HUES64 (cell line): ENCODE data around the gene CRYGN.

ENCODE experiments used
- H3K27ac ChIP-seq: 2 replicates; pipeline ENCODE4 v1.7.0; 2013; ENCODE audit warnings: low read depth, low read length, inconsistent platforms
- H3K27me3 ChIP-seq: 2 replicates; pipeline ENCODE4 v1.6.1; 2013; ENCODE audit warnings: mild to moderate bottlenecking, low read length; ENCODE audit not compliant: insufficient read depth
- H3K36me3 ChIP-seq: 2 replicates; pipeline ENCODE4 v1.6.1; 2013; ENCODE audit warnings: mild to moderate bottlenecking, low read length; ENCODE audit not compliant: insufficient read depth
- H3K4me1 ChIP-seq: 2 replicates; pipeline ENCODE4 v1.6.1; 2013; ENCODE audit warnings: mild to moderate bottlenecking, low read length, moderate library complexity; ENCODE audit not compliant: insufficient read depth
- H3K4me3 ChIP-seq: 2 replicates; pipeline ENCODE4 v1.5.1; 2013; ENCODE audit warnings: mild to moderate bottlenecking, low read length, moderate library complexity
- H3K9ac ChIP-seq: 2 replicates; pipeline ENCODE4 v1.6.1; 2013; ENCODE audit warnings: mild to moderate bottlenecking, low read depth, low read length
- H3K9me3 ChIP-seq: 2 replicates; pipeline ENCODE4 v1.6.1; 2013; ENCODE audit warnings: low read depth, low read length; ENCODE audit not compliant: insufficient read depth
- WGBS: fragments of 150-250, 120-280 bp; methylation state at CpG from one replicate; pipeline ENCODE4 v1.1.7; 2013; ENCODE audit warnings: missing lambda C conversion rate; 5-methylcytosine and 5-hydroxymethylcytosine counted together

Gene CRYGN

DNA sequence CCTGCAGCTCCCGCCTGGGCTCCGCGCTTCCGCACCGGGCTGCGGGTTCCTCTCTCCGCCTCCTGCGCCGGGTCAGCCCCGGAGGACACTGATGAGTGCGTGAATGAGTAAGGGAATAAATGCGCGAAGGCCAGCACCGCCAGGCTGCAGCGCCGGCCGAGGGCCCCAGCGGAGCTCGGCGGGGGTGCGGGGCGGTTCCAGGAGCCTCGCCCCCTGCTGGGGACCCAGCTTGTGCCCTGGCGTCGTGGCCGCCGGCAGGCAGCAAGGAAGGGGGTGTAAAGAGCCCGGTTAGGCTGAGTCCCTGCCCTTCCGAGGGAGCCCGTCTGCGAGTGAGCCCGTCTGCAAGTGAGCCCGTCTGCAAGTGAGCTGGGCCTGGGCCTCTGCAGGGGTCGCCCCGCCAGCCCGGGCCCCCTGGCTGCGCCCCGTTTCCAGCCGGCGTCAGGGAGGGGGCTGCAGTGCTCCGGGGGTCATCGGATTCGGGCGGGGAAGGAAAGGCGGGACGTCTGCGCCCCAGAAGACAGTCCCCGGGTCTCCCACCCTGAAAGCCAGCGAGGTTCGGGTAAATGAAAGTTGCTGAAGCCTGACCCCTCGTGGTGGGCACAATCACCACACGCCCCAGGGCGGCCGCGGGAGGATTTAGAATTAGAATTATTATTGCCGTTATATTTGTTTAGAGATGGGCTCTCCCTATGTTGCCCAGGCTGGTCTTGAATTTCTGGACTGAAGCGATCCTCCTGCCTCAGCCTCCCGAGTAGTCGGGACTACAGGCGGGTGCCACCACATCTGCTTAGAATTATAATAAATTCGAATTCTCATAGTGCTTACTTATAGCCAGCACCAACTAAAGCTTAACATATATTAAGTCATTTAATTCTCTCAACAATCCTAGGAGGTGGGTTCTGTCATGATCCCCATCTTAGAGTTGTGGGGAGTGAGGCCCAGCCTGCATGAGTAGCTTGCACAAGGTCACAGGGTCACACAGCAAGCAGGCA, 8.6 kb upstream of the CRYGN start:
- H3K9ac ChIP-seq: peak overlapping the region; percentile 56
- WGBS: 7% methylated on average over 61 of the region's 61 CpGs

DNA sequence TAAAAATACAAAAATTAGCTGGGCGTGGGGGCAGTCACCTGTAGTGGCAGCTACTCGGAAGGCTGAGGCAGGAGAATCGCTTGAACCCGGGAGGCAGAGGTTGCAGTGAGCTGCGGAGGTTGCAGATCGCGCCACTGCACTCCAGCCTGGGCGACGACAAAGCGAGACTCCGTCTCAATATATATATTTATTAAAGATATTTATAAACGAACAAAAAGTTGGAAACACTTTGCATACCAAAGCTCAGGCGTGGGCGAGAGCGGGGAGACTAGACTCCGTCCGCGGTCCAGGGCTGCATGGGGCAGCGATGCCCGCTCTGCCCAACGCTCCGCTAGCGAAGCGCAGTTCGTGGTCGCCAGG, 7.9 kb upstream of the CRYGN start:
- peak overlapping the region; percentile 56 for H3K9ac ChIP-seq
- WGBS: 65% methylated on average over 20 of the region's 26 CpGs
- no peaks in the 10 kb centered on the region for H3K36me3 ChIP-seq
- H3K9me3 ChIP-seq: no peaks in the 10 kb centered on the region
- peaks cover 14% of the 10 kb centered on the region for H3K27me3 ChIP-seq
- peaks cover 2% of the 10 kb centered on the region for H3K4me1 ChIP-seq
- H3K27ac ChIP-seq: no peak overlapping the region
- H3K4me3 ChIP-seq: peak overlapping the region; percentile 55

More for the DNA sequence above, 8.6 kb upstream of the CRYGN start:
- Histone ChIP-seq H3K4me1 (peaks cover 4% of the 10 kb centered on the region), H3K9me3 (no peaks in the 10 kb centered on the region), H3K27ac (no peak overlapping the region), H3K36me3 (no peaks in the 10 kb centered on the region), H3K27me3 (peaks cover 14% of the 10 kb centered on the region), H3K4me3 (peak overlapping the region; percentile 55)

DNA sequence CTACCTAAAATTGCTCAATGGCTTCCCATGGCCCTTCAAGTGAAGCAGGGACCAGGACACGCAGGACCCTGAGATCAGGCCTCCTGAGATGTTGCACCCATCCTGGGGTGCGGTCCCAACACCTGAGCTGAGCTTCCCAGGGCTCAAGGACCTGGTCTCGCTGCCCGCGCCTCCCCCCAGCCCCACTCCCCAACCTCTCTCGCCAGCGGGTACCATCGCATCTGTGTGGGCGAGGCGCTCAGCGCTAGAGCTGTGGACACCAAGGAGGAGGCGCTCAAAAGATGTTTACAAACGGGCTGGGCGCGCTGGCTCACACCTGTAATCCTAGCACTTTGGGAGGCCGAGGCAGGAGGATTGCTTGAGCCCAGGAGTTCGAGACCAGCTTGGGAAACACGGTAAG, 7.4 kb upstream of the CRYGN start:
- Histone ChIP-seq H3K27ac (no peak overlapping the region), H3K9ac (no peak overlapping the region), H3K27me3 (peaks cover 14% of the 10 kb centered on the region), H3K4me1 (no peaks in the 10 kb centered on the region), H3K36me3 (no peaks in the 10 kb centered on the region), H3K9me3 (no peaks in the 10 kb centered on the region), H3K4me3 (no peak overlapping the region)
- 96% methylated on average over 17 of the region's 18 CpGs for WGBS

DNA sequence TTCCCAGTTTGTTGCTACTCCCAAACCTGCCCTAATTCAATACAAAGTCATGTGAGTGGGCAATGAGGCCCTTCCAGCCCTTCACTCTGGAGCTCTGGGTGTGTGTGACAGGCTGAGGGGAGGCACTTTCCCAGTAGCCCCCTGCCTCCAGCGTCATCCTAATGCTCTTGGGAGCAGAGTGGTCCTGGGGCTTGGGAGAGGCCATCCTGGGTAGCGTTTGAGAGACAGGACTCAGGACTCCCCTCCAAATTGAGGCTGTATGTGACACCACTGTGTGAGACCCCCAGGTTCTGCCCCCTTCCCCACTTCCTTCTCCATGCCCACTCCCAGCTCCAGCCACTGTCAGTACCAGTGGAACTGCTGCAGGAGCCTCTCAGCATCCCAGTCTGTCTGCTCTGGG, 6.5 kb upstream of the CRYGN start:
- no peaks in the 10 kb centered on the region for H3K9me3 ChIP-seq
- no peak overlapping the region for H3K4me3 ChIP-seq
- peaks cover 6% of the 10 kb centered on the region for H3K4me1 ChIP-seq
- H3K27me3 ChIP-seq: peaks cover 14% of the 10 kb centered on the region
- H3K9ac ChIP-seq: no peak overlapping the region
- WGBS: 88% methylated on average over 2 of the region's 2 CpGs
- H3K36me3 ChIP-seq: no peaks in the 10 kb centered on the region
- H3K27ac ChIP-seq: no peak overlapping the region

DNA sequence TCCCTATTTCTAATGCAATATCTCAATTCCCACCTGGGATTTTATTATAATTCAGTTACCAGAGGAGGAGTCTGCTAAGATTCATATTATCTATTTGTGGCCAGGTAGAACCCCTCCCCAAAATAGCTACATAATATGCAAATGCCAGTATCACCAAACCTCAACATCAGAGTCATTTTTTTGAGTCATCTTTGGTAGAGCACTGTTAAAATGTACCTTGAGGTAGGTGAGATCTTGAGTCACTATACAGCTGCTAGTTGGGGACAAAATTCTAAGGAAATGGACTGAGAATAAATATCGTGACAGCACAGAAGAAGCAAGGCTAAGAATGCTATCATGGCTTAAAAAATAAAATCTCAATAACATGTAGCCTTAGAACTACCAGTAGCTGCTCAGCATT, 4.7 kb upstream of the CRYGN start:
- H3K36me3 ChIP-seq: no peaks in the 10 kb centered on the region
- no peak overlapping the region for H3K9ac ChIP-seq
- no peak overlapping the region for H3K4me3 ChIP-seq
- H3K27ac ChIP-seq: no peak overlapping the region
- WGBS: 92% methylated on average over 1 of the region's 1 CpG
- H3K9me3 ChIP-seq: no peaks in the 10 kb centered on the region
- peaks cover 9% of the 10 kb centered on the region for H3K4me1 ChIP-seq
- H3K27me3 ChIP-seq: peaks cover 16% of the 10 kb centered on the region

DNA sequence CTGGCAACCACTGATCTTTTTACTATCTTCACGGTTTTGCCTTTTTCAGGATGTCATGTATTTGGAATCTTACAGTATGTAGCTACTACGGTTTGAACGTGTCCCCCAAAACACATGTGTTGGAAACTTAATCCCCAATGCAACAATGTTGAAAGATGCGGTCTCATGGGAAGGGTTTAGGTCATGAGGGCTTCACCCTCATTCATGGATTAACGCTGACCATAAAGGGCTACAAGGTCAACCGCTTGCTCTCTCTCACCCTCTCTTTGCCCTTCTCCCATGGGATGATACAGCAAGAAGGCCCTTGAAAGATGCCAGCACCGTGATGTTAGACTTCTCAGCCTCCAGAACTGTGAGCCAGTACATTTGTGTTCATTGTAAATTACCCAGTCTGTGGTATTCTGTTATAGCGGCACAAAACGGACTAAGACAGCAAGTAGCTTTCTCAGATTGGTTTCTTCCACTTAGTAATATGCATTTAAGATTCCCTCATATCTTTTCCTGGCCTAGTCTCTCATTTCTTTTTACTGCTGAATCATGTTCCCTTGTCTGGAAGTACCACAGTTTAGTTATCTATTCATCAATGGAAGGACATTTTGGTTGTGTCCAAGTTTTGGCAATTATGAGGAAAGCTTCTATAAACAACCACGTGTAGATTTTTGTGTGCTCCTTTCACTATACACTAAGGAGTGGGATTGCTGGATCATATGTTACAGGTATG, 3.0 kb upstream of the CRYGN start:
- Histone ChIP-seq H3K9me3 (no peaks in the 10 kb centered on the region), H3K27me3 (peaks cover 25% of the 10 kb centered on the region), H3K36me3 (no peaks in the 10 kb centered on the region), H3K4me3 (no peak overlapping the region), H3K4me1 (peaks cover 12% of the 10 kb centered on the region), H3K9ac (no peak overlapping the region), H3K27ac (no peak overlapping the region)
- WGBS: 92% methylated on average over 10 of the region's 10 CpGs

DNA sequence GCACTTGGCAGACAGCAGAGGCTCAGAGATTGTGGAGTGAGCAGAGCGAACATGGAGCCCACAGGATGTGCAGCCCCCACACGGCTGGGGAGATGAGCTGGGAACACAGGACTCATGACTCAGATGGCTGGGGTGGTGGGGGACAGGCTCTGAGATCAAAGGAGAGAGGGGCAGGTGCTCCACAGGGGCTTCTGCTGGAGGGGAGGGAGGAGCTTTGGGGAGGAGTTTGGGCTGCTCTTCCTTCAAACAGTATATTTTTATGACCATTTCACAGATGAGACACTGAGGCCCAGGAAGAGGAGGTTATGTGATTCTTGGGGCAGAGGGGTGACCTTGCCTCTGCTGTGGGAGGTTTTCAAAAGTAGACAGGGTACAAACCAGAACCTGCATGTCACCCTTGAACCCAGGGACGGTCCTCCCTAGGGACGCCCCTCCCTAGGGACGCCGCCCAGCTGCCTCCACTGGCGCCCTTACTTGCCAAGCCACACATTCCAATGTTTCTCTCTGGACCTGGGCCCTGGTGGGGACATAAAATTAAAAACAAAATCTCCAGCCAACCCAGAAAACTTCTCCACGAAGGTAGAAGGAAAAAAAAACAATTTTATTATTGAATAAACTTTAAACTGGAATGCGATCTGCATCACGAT, 981 bp upstream of the CRYGN start:
- WGBS: 67% methylated on average over 9 of the region's 10 CpGs
- Histone ChIP-seq H3K27ac (no peak overlapping the region), H3K9ac (peak overlapping the region; percentile 26; the same call in 1 of the 2 replicates), H3K27me3 (peaks cover 19% of the 10 kb centered on the region), H3K36me3 (no peaks in the 10 kb centered on the region), H3K9me3 (no peaks in the 10 kb centered on the region), H3K4me1 (peaks cover 12% of the 10 kb centered on the region), H3K4me3 (peak overlapping the region; percentile 67)

DNA sequence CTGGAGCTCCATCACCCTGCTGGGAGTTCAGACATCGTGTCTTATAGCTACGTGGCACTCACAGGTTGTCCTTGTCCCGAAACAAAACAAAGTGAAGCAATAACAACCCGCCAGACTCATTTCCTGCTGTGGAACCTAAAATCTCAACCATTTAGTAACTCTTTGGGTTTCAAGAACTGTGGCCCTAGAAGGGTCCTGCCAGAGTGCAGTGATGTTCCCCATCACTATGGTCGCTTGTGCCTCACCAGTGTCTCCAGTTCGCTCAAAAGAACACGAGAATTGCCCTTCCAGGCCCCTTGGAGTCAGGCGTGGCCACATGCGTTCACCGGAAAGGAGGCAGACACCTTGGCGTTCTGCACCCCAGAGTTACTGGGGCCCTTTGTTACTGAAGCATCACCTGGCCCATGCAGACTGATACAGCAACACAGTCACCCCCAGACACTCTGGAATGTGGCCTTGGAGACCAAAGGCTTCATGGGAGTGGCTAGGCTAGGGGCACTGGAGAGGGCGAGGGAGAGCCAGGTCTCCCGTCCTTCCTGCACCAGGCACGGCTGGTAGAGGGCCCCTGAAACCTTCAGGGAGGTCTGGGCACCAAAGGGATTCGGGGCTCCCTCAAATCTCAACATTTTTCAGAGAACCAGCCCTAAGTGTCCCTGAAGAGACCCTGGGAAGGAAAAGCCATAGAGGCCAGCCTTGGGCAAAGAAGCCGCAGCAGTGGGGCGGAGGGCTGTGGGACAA, 908 bp downstream of the CRYGN start:
- Histone ChIP-seq H3K4me3 (peak overlapping the region; percentile 67), H3K27ac (no peak overlapping the region), H3K36me3 (no peaks in the 10 kb centered on the region), H3K4me1 (peaks cover 12% of the 10 kb centered on the region), H3K27me3 (peaks cover 19% of the 10 kb centered on the region), H3K9me3 (no peaks in the 10 kb centered on the region), H3K9ac (no peak overlapping the region; the same call in 1 of the 2 replicates)
- WGBS: 90% methylated on average over 17 of the region's 17 CpGs

DNA sequence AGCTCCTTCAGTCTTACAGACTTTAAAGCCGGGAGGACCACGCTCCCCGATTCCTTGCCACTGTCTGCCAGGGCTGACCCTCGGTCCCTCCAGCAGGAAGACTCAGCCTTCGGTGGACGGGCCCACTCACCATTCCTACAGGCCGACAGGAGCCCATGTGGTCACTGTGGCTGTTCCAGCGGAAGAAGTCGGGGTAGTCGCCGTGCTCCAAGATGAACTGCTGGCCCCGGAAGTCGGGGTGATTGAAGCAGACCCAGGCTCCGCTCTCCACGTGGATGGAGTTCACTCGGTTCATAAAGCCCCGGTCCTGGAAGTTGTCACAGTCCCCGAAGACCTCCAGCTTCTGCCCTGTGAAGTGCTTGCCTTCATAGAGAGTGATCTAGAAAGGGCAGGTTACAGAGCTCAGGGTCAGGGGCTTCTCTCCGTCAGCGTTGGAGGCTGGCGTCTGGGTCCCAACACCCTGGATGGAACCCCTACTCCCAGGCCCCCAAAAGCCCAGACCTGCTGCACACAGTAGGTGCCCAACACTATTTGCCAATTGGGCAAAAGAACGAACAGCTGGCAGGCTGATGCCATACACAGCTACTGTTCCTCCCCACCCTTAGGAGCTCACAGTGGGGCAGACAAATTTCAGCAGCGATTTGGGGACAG, 1.9 kb downstream of the CRYGN start:
- H3K27me3 ChIP-seq: peaks cover 19% of the 10 kb centered on the region
- no peak overlapping the region for H3K4me3 ChIP-seq
- H3K4me1 ChIP-seq: peaks cover 12% of the 10 kb centered on the region
- H3K9me3 ChIP-seq: no peaks in the 10 kb centered on the region
- H3K9ac ChIP-seq: no peak overlapping the region
- no peaks in the 10 kb centered on the region for H3K36me3 ChIP-seq
- H3K27ac ChIP-seq: no peak overlapping the region
- WGBS: 89% methylated on average over 23 of the region's 23 CpGs

DNA sequence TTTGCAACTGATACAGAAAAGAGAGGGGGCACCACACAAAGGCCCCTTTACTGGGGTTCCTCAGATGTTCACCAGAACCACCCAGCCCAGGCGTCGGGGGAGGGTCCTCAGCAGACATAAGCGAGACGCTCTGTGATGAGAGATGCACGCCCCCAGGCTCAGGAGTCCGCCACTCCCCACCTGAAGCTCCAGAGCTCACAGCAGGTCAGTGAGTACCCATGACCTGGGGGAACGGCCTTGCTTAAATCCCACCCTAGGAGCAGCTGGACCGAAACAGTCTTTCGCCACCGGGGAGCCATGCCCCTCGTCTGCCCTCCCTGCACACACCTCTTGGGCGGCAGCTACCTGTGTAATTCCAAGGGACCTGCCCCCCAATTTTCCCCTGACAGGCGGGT, 2.8 kb downstream of the CRYGN start:
- H3K27me3 ChIP-seq: peaks cover 19% of the 10 kb centered on the region
- no peaks in the 10 kb centered on the region for H3K9me3 ChIP-seq
- H3K4me1 ChIP-seq: peaks cover 12% of the 10 kb centered on the region
- no peak overlapping the region for H3K4me3 ChIP-seq
- WGBS: 83% methylated on average over 13 of the region's 13 CpGs
- no peak overlapping the region for H3K27ac ChIP-seq
- no peaks in the 10 kb centered on the region for H3K36me3 ChIP-seq
- H3K9ac ChIP-seq: no peak overlapping the region
